Stimulated activated CD4-positive, alpha-beta T cell treated with anti-CD3 and anti-CD28 coated beads, Interleukin-1b, Interleukin-23, amount 100 ng/mL, for 48 hours (primary cell): Measurements from ENCODE around the gene PTPN23.
A peak's percentile ranks its signal among the peaks of the same experiment; 100 is the strongest.

Experiments
- DNase-seq: peaks from one replicate; pipeline ENCODE4 v3.0.0-alpha.2; 2020

PTPN23 gene

DNA sequence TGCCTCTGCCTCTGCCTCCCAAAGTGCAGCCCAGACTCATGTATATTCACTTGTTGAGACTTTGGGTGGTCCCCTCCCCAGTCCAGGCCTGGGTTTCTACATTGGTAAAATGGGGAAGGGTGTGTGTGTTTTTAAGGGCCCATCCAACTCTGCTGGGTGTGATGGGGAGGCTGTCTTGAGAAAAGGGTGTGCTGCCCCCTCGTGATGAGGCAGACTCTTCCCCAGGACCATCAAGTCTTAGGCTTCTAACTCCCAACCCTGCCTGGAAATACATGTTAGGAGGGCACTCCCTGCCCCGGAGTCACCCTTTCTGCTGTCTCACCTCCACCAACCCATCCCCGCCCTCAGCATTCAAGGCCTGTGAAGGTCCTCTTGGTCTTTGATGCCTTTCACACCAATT is 4.4 kb upstream of the PTPN23 start:
- no peak for DNase-seq

DNA sequence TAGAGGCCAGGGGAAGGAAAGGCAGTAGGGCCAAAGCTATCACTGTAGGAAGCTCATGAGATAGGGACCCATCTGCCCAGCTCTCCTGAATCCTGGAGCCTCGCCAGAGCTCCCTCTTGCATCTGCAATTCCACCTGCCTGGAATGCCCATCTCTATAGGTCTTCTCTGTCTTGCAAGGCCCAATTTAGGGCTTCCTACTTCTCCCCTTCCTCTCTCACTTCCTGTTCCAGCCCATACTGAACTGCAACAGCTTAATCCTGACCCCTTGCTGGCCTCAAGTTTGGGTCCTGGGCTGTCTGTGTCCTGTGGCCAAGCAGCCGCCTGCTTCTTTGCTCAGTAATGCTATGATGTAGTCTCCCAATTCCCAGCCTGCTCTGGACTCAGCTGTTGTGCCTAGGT is 3.6 kb upstream of the PTPN23 start:
- DNase-seq, result no peak

DNA sequence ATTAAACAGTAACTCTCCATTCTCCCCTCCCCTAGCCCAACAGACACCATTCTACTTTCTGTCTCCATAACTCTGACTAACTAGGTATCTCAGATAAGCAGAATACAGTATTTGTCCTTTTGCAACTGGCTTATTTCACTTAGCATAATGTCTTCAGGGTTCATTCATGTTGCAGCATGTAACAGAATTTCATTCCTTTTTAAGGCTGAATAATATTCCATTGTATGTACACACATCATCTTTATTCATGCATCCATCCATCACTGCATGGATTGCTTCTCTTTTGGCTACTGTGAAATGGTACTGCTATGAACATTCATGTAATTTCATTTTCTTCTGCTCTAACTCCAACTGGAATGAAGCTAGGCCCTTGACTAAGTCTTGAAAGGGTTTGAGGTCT is 2.0 kb upstream of the PTPN23 start:
- DNase-seq, result no peak

DNA sequence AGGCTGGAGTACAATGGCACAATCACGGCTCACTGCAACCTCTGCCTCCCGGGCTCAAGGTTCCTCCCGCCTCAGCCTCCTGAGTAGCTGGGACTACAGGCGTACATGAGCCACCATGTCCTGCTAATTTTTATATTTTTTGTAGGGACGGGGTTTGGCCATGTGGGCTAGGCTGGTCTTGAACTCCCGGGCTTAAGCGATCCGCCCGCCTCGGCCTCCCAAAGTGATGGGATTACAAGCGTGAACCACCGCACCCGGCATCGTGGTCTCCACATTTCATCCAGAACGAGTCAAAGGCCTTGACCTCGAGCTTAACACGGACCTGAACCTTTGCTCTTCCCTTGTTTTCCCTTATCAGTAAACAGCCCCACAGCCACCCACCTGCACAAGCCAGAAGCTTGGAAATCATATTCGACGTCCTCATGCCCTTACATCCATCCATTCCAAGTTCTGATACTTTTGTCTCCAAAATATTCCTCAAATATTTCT is 1.4 kb upstream of the PTPN23 start:
- no peak for DNase-seq

DNA sequence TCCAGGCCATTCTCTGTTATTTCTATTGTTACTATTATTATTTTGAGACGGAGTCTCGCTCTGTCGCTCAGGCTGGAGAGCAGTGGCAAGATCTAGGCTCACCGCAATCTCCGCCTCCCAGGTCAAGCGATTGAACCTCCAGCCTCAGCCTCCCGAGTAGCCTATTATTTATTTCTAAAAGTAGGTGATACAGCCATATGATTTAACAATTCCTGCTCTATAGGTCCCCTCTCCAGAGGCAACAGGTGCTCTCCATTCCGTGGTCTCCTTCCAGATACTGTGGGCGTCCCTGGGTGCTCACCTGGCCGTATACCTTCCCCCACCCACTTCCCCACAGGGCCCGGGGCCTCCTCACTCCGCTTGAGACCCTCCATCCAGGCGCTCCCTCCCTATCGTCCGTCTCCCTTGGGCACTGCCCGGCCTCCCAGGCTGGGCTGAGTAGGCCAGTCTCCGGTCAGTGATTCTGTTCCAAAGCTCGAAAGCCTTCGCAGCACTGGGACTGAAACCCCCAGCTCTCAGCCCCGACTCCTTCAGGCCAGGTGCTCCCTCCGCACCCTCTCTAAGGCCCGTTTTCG is 708 bp upstream of the PTPN23 start:
- DNase-seq, result no peak

DNA sequence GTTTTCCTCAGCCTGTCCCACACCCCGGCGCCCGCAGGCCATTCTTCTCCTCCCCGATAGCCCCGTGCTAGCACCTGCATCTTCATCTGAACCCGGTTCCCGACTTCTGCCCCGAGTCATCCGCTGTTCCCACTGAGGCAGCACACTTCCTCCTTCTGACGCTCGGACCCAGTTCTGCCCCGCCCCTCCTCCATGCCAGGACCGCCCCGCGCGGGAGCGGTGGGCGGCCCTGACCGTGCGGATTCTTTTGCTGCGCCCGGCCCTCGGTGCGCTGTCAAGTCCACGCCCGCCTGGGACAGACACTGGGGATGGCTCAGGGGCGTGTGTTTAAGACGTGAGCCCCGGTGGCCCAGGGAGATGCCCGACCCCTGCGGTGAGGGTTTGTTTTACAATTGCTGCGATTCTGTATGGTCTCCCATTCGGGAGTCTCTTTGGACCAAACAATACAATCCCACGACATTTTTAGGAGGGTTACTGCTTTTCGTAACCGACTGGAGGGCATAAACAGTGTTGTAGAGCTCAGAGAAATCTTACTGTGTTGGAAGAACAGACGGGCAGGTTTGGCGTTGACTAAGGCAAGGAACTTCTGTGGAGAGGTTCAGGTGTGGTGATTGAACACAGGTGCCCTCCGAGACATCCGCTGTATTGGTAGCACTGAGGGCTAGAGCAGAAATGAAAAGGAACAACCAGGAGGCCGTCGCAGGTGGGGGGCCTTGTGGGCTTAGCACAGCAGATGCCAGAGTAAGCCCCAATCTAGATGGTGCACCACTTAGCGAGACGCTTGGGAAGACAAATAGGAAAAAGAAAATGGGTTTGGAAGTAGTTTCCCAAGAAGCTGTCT is 716 bp downstream of the PTPN23 start:
- peak; percentile 79 for DNase-seq

DNA sequence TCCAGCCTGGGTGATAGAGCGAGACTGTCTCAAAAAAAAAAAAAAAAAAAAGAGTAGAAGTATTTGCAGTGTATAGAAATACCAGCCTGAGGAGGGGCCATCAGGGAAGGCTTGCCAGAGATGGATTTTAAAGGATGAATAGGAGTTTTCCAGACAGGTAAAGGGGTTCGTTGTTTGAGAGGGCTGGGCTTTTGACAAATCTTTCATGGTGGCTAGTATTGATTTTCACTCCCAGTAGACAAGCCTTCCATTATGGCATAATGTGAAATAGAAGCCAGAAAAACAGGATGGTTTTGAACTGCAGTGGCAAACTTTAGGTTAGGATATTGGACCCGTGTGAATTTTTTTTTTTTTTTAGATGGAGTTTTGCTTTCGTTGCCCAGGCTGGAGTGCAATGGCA is 3.6 kb downstream of the PTPN23 start:
- no peak for DNase-seq

DNA sequence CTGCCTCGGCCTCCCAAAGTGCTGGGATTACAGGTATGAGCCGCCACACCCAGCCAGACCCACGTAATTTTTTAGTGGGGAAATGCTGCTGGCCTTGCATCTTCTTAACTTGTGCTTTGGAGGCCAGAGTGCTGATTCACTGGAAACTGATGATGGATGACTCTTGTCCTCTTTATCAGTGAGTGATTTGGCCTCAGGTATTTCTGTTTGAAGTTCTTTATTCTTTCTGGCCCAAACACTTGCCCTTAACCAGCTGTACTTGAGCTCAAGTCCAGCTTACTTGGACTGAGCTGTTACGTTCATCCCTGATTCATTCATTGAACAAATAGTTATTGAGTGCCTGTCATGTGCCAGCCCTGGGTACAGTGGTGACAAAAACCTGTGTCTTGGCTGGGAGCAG is 4.2 kb downstream of the PTPN23 start:
- DNase-seq, result no peak

DNA sequence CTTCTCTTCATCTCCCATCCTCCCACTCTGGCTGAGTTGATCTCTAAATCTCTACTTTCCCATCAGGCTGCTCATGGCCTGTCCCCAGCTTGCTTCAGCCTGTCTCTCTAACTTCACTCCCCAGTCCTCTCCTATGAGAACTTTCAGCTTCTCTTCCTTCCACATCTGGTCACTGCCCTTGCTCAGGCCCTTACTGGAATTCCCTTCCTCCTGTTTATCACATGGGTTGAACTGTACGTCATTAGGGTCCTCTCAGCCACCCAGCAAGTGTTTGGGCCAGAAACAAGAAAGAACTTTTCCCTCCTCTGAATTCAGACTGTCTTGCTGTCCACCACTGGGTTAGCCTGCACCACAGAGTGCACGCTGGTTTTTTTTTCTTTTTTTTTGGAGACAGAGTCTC is 5.0 kb downstream of the PTPN23 start:
- no peak for DNase-seq

DNA sequence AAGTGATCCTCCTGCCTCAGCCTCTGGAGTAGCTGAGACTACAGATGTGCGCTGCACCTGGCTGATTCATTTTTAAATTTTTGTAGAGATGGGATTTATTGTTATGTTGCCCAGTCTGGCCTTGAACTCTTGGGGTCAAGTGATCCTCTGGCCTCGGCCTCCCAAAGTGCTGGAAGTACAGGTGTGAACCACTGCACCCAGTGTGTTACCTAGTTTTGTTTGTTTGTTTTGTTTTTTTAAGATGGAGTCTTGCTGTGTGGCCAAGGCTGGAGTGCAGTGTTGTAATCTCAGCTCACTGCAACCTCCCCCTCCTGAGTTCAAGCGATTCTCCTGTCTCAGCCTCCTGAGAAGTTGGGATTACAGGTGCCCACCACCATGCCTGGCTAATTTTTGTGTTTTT is 12.1 kb downstream of the PTPN23 start:
- DNase-seq, result no peak

DNA sequence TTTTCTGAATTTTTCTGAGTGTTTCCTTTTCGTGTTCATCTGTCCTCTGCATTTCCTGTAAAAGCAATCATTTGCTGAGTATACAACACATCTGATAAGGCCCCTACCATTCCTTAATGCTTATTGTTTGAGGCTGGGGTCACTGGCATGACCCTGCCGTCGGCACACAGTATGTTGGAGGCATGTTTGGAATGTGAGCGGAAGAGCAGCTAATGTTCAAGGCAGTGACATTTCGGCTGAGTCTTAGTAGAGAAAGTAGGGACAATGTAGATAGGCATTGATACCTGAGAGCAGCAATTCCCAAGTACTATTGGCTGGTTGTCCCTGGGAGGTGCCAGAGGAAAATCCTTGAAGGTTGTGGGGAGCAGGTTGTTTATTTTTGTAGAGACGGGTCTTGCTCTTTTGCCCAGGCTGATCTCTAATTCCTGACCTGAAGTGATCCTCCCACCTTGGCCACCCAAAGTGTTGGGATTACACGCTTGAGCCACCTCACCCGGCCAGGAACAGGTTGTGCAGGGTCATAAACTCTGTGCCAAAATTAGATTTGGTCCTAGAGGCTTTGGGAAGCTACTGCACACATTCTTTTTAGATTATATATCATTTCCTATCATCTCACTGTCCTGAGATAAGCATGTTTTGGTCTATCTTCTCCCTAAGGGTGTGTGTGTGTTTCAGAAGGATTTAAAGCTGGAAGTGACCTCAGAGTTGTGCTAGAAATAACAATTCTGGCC is 13.5 kb downstream of the PTPN23 start:
- no peak for DNase-seq

DNA sequence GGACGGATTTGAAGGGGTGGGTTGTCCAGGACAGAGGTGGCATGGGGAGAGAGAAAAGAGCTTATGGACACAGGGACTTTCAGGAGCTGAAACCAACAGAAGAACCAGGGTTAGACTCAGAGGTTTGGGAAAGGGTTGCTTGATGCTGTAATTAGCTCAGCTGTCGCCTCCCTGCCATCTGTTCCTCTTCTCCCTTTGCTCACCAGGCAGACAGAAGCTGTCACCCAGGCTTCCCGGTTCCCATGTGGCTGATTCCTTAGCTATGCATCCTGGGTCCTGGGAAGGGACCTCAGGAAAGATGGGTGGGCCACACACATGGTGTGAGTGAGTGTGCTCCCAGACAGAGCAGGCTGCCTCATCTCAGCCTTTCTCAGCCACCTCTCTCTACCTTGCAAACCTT is 14.1 kb downstream of the PTPN23 start:
- no peak for DNase-seq

DNA sequence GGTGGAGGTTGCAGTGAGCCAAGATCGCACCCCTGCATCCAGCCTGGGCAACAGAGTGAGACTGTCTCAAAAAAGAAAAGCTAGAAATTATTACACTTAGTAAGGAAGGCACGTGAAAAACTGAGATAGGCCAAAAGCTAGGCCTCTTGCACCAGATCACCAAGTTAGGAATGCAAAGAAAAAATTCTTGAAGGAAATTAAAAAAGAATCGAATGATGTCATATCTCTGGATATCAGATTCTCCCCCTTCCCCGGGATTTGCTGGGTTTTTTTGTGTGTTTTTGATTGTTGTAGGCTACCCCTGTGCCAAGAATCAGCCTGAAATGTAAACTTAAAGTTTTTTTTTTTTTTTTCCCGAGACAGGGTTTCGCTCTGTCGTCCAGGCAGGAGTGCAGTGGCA is 17.4 kb downstream of the PTPN23 start:
- DNase-seq, result no peak

DNA sequence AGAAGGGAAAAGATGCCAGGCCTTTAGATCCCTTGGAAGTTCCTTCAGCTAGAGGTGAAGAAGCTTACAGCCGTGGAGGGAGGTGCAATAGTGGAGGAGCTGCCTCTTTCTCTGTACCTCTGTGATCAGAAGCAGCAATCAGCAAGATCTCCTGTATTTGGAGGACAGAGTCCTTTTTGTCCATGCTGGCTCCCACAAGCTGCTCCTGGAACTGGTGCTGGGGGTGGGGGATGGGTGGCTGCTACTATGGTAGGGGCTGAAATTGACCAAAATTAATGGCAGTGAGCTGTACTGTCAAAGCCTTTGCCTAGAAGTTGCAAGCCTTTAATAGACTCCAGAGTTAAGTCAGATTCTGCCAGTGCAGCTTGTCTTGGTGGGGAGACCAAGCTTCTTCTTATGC is 18.2 kb downstream of the PTPN23 start:
- DNase-seq, result no peak

DNA sequence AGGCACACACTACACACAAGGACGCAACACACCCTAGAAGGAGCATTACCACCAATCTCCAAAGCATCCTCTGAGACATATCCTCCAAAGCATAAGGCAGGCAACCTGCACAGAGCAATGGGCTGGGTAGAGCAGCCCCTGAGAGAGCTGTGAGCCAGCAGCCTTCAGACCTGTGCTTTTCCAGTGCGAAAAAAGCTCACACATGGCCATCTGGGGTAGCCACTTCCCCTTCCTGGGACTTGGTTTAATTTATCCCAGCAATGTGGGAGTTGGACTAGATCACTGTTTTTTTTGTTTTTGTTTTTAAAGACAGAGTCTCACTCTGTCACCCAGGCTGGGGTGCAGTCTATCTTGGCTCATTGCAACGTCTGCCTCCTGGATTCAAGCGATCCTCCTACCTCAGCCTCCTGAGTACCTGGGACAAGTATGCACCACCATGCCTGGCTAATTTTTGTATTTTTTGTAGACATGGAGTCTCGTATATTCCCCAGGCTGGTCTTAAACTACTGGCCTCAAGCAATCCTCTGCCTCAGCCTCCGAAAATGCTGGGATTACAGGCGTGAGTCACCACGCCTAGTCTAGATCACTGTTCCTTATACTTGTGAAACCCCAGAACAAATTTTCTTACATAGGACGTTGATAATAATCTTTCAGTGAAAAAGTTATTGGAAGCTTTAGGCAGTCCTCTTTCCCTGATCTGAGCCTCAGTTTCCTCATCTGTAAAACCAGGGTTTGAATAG is 18.9 kb downstream of the PTPN23 start:
- no peak for DNase-seq

DNA sequence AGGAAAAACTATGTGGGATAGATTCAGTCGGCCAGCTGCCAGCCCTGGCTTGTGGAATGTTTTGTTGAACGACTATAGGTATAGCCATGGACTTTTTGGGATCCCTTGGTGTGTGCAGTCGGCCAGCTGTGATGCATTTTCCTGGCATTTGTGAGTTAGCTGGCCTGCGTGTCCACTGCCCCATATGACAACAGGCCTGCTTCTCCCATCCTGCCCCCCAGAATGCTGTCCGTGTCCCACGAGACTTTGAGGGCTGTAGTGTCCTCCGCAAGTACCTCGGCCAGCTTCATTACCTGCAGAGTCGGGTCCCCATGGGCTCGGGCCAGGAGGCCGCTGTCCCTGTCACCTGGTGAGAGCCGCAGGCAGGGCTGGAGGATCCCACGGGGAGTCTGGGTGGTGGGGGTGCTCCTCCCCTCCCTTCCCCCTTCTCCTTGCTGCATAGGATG is 23.6 kb downstream of the PTPN23 start:
- no peak for DNase-seq

DNA sequence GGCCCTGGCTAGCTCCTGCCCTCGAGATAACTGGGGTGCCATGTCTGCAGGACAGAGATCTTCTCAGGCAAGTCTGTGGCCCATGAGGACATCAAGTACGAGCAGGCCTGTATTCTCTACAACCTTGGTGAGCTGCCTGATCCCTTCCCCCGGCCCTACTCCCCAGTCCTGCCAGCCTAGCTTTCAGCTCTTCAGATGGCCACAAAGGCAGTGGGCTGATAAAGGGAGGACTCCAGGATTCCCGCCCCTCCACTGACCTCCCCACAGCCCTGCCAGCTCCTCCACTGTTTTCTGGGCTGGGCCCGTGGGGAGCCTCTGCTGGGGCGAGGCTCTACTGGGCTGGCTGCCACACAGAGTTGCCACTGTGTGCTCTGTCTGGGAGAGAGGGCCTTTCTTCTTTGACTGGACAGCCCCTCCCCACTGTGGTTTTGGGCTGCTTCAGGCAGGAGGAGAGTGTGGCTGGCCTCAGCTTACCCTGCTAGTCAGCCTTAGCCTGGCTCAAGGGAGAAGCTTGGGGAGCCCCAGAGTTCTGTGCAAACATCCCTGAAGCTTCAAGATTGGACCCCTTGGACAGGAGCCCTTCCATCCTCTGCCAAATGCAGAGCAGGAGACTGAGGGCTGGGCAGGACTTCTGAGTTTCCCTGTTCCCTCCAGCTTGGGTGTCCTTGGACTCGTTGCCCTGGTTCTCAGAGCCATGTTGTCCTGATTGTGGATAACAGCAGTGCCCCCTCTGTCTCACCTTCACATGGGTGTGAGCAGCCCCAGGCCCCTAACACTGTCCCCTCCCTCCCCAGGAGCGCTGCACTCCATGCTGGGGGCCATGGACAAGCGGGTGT is 24.4 kb downstream of the PTPN23 start:
- DNase-seq, result no peak

DNA sequence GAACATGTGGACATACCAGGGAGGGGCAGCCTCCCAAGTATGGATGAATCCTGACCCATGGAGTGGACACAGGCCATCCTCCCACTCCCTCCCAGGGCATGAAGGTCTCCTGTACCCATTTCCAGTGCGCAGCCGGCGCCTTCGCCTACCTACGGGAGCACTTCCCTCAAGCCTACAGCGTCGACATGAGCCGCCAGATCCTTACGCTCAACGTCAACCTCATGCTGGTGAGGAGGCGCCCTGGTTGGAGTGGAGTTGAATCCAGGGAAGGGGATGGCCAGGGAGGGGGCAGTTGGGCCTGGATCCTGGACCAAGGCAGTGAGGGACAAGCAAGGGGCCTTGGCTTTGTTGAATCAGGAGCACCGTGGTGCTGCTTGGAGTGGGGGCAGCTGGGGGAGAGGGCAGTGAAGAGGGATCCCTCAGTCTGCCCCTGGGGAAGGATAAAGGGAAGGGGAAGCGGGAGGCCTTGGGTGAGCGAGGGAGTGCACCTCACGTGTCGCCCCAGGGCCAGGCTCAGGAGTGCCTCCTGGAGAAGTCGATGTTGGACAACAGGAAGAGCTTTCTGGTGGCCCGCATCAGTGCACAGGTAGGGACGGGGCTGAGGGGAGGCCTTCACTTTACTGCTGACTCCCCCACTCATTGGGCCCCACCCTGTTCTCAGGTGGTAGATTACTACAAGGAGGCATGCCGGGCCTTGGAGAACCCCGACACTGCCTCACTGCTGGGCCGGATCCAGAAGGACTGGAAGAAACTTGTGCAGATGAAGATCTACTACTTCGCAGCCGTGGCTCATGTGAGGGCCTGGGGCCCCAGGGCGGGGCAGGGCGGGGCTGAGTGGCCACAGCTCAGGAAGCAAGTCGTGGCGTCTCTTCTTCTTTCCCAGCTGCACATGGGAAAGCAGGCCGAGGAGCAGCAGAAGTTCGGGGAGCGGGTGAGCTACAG is 25.3 kb downstream of the PTPN23 start:
- no peak for DNase-seq

DNA sequence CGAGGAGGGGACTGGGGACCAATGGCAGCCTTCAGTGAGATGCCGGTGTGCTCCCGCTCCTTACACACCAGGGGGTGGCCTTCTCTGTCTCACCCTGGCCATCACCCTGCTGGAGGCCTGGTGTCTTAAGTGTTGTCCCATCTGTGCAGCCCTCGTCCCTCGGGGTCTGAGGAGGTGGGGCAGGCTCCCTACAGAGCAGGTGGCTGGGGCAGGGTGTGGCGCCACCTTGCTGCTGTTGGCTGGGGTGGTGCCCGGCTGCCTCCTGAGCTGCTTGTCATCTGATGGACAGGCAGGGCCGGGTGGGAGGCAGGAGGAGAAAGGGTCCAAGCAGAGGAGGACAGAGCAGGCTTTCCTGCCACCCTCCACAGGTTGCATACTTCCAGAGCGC is 25.9 kb downstream of the PTPN23 start:
- DNase-seq, result no peak

DNA sequence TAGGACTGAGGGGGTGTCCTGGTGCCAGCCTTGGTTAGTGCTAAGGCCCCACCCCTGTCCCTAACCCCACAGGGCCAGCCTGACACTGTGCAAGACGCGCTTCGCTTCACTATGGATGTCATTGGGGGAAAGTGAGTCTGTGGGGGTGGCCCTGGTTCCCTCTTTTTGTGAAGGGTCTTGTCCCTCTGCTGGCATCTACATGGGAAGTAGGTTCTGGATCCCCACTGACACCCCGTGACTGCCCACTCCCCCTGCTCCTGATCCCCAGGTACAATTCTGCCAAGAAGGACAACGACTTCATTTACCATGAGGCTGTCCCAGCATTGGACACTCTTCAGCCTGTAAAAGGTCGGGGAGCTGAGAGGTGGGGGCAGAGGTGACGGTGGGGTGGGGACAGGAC is 26.4 kb downstream of the PTPN23 start:
- no peak for DNase-seq
